NK-92 (cell line): ENCODE measurements around the gene DZIP1.
"Not testable (repeated sequence)": the region's sequence is repeated elsewhere in the genome, so short reads cannot be mapped to it uniquely, and the experiment has no call there.

ENCODE experiments used
- DNase-seq: peaks from one replicate; lab custom pipeline; 2025; ENCODE audit not compliant: unreplicated experiment; lab: John Stamatoyannopoulos, UW

Gene DZIP1

DNA sequence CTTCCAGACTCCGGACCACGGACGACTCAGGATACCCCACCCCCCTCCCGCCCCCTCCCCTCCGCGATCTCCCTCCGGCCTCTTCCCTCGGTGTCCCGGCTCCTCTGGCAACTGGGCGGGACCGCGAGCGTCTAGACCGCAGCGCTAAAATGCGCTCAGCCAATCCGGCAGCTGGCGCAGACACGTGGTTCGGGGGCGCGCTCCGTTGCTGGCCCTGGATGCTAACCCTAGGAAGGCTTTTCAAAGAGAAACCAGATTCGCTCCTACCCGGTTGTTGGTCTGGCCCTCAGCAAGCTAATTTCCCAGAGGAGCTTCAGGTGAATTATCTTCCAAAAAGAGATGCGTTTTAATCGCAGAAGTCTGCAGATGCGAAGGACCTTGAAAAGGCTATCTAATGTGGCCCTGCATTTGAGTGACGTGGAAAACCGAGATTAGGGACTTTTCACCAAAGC, at the start of gene DZIP1:
DZIP1 (minus strand) TSS at position 106 of the 452 bp plus-strand sequence. CDS start 2,677 bp downstream, outside the sequence.
- DNase-seq = no peak

DNA sequence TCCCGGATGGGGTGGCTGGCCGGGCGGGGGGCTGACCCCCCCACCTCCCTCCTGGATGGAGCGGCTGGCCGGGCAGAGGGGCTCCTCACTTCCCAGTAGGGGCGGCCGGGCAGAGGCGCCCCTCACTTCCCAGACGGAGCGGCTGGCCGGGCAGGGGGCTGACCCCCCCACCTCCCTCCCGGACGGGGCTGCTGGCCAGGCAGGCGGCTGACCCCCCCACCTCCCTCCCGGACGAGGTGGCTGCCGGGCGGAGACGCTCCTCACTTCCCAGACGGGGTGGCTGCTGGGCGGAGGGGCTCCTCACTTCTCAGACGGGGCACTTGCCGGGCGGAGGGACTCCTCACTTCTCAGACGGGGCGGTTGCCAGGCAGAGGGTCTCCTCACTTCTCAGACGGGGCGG, 46.5 kb upstream of the DZIP1 start:
- not testable (repeated sequence) for DNase-seq

GRCh38 chr13:95689582-95689926, 45.0 kb upstream of the DZIP1 start:
- DNase-seq = no peak

GRCh38 chr13:95684960-95685359, 40.5 kb upstream of the DZIP1 start:
- DNase-seq = not testable (repeated sequence)

DNA sequence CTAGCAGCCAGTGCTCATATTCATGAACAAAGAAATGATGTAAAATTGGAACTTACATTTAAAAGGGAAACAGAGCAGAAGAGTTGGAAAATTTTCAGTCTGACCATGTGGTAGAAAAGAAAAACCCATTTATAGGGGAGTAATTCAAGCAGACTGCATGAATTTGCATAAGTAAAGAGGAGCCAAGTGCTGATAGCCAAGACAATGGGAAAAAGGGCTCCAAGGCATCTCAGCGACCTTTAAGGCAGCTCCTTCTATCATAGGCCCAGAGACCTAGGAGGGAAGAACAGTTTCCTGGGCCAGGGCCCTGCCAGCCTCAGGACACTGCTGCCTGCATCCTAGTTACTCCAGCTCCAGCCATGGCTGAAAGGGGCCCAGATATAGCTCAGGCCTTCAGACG, 39.9 kb upstream of the DZIP1 start:
- no peak for DNase-seq

DNA sequence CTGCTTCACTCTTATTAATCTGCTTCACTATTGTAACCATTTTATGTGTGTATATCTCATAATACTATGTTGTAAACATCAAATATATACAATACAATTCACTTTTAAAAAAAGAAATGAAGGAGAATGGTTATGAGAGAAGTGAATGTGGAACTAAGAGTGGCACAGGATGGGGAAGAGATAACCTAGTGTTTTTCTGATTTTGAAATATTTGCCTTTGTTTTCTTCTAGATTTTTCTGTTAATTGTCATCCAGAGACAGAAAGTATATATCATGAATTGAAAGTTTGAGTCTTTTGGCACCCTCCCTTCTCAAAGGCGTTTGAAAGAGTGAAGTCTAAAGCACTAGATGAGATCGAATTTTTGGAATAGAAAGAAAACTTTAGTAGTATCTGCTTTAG, 35.2 kb upstream of the DZIP1 start:
- no peak for DNase-seq

- no peak for DNase-seq
Measured at GRCh38 chr13:95678967-95679366, 34.5 kb upstream of the DZIP1 start.

DNA sequence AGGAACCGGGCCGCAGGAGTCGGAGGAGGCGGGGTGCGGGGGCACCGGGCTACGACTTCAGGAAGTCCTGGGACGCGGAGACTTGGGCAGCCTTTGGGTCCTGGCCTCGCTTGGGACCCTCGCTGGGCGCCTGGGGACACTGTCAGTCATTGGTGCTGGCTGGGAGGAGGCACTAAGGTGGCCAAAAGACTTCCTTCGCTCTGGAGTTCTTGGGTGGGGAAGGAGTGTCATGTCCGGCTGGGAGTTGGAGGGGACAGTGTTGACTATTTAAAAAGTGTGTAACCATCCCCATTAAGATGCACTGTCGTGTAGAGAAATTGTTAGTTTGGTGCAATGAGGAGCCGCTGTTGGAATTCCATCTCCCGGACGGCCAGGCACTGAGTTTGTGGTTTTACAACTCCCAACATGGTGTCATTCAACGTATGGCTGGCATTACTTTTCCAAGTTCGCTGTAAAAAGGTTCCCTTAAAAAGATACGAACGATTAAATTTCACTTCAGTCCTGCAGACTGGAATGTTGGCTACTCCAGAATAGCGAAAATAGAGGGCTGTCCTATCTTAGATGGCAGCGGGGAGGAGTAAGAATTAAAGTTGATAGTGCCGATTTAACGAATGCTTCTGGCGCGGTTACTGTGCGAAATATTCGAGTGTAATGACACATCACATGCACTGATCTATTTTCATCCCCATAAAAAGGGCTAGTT, 33.2 kb upstream of the DZIP1 start:
- DNase-seq = no peak

DNA sequence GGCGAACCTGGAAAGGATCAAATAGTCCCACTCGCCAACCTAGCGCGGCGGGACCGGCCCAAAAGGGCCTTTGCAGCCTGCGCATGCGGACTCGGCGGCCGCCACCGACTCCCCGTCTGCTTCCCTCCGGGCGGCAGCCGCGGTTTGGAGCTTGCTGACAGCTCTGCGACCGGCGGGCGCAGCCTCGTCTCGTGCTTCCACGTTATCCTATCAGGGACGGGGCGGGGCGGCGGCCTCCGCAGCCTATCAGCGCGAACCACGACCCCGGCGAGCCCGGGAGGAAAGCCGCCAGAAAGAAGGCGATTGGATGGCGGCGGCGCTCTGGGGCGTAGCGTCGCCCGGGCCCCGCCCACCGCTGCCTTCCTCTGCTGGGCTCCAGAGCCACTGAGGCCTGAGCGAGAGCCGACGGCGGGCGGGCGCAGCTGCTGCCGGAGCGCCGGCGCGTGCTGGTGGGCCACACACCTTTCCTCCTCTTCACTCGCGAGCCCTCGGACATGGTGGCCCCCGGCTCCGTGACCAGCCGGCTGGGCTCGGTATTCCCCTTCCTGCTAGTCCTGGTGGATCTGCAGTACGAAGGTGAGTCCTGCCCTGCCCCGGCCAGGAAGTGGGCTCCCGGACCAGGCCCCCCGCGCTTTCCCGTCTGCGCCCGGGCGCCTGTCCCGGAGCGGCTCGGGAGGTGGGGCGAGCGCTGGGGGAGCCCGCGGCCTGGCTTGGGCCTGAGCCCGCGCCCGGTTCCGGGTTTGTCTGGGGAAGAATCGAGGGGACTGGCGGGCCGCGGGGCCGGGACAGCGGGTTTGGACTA, 32.5 kb upstream of the DZIP1 start, which contains the start of gene DNAJC3:
DNAJC3 (plus strand) TSS at position 378 of the 802 bp plus-strand sequence; CDS start at position 495, 117 bp downstream.
- peak; percentile 72 for DNase-seq

DNA sequence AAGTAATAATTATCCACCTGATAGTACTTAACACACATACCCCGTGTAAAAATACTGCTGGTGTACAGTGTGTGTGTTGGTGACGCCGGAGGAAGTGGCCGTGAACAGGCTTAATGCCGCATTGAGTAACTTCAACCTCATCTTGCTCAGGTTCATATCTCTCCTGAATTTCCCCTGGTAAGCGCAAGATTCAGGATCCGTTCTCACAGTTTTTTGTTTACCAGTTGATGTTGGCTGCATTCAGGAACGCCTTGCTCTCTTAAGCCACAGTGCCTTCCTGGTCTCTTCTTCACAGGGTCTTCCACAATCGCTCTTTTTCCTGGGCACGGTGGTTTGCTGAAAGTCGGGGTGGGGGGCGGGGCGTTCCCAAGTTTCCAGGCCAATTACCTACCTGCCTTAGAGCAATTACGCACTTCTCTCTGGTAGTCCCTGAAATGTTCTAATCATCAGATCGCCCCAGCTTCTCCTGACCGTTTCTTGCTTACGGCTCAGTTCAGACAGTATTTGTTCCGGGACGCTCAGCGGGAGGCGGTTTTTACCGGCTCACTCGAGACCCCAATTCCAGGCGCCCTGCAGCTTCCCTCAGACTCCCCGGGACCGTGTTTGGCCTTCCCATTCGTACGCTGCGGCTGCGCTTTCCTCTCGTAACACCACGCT, 31.7 kb upstream of the DZIP1 start:
- DNase-seq = no peak

GRCh38 chr13:95671597-95671996, 27.1 kb upstream of the DZIP1 start:
- no peak for DNase-seq

GRCh38 chr13:95667235-95667634, 22.7 kb upstream of the DZIP1 start:
- DNase-seq = not testable (repeated sequence)

DNA sequence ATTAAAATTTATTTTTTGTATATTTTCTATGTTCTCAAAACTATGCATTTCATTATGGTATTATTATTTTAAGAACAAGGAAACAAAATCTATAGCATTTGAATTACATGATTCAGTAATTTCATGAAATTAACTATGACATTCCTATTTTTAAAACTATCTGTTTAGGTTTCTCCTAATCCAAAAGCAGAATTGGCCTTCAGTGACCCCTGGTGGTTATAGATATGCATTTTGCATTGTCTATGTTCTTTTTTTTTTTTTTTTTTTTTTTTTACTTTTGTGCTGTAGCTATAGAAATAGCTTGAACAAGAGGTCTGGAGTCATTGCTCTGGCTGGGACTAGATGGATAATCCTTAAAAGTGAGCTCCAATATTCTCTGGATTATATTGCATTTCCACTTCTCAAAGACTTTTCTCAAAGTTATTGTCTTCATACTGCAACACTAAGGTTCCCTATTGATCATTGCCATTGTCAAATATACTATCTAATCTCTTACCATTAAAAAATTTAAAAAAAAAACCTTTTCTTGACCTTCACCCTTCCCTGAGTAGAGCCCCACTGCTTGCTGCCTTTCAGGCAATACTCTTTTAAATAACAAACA, 16.6 kb upstream of the DZIP1 start:
- DNase-seq = no peak

GRCh38 chr13:95659500-95659899, 15.0 kb upstream of the DZIP1 start:
- DNase-seq = no peak

DNA sequence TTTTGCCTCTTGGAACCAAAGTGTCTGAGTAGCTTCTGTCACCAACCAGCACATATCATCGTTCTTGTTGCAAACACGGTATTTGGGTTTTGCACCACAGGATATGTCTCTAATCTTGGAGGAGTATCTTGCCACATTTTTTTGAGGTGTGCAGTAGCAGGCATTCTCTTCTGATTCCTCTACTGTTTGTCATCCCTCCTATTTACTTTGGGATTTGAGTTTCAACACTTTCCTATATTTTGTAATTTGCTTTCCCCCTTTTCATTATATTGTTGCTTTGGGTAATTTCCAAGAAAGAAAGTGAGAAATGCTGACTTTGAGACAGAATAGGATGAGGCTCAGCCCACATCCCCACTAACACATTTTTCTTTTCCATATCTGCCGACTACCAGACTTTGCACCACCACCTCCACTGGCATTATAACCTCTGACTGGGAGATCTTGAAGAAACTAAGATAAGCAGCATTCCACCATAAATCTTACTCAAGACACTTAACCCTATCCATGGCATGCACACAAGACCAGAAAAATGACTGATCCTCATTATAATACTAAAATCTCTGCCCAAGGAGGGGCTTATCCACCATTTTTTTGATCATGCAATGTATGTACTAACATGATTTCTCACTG, 12.0 kb upstream of the DZIP1 start:
- no peak for DNase-seq

DNA sequence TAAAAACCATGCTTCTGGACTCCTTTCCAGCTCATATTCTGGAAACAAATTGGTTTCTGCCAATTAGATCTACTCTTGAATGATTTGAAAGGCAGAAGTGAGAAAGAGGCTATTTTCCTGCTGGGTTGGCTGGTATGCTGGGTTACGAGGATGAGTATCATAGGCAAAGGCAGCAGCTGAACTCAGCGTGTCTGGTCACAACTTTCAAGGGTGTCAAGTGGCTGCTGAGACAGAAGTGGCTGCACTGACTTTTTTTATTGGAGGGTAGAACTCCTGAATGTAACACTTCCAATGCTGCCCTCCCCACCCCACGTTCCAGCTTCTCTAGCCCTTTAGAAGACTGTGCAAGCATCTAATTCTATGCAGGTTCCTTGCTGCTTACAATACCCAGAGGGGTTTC, 8.3 kb upstream of the DZIP1 start:
- DNase-seq = no peak

DNA sequence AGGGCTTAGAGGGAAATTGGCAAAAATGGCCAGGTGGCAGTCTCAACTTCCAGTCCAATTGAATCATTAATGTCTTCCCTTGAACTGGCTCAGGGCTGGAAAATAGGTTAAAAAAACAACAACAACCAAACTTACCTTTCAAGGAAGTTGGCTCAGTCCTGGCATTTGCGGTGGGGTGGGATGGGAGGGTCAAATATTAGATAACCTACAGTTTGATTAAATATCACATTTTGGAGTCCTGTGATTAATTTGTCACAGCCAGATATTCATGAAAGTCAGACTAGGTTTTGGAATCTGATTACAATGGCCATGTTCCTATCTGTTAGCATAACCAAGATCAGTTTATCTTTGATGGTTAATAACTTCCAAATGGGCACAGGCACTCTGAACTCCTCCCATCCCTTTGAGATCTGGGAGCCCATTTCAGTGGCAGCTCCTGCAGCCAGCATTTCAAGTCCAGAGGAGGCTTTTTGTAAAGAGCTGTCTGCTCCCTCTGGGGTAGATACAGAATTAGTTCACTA, 7.8 kb upstream of the DZIP1 start:
- no peak for DNase-seq

- no peak for DNase-seq
Measured at GRCh38 chr13:95650696-95651095, 6.2 kb upstream of the DZIP1 start.

- DNase-seq = no peak
Measured at GRCh38 chr13:95647321-95647720, 2.8 kb upstream of the DZIP1 start.

GRCh38 chr13:95643936-95644598, 439 bp downstream of the DZIP1 start:
- DNase-seq = no peak
